GM18873 (cell line): ENCODE data around the gene COL6A5.

ENCODE experiments used
- ATAC-seq: cut with Tn5 transposase; IDR thresholded peaks from one replicate; pipeline ENCODE4 v1.9.1; 2021; ENCODE audit warnings: mild to moderate bottlenecking, moderate library complexity, moderate number of reproducible peaks; ENCODE audit not compliant: unreplicated experiment, low FRiP score

Gene COL6A5

GRCh38 chr3:130509008-130509407, 163.5 kb downstream of the COL6A5 start:
- ATAC-seq = no peak

- no peak for ATAC-seq
Measured at GRCh38 chr3:130514681-130515080, 169.2 kb downstream of the COL6A5 start.

DNA sequence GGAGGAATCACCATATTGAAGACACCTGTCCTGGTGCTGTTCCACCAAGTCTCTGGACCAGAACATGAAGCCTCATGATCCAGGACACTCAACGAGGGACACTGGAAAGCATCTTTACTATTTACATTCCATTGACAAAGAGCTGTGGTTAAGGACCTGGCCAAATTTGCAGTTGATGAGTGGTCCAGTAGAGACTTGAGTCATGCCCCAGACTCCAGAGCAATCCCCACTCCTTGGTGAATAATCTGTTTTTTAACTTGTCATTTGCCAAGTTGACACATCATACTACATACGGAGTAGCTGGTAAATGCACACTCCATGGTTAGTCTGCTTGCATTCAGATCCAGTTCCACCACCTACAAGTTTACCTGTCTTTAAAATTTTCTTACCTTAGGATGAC, 170.3 kb downstream of the COL6A5 start:
- ATAC-seq = no peak

GRCh38 chr3:130516645-130517512, 171.4 kb downstream of the COL6A5 start, which contains the start of gene COL6A6:
Gene COL6A6, plus strand, starts transcription at chr3:130517177. Its CDS starts 43,188 bp downstream, at chr3:130560365.
- no peak for ATAC-seq

GRCh38 chr3:130517602-130518001, 172.1 kb downstream of the COL6A5 start:
- no peak for ATAC-seq

DNA sequence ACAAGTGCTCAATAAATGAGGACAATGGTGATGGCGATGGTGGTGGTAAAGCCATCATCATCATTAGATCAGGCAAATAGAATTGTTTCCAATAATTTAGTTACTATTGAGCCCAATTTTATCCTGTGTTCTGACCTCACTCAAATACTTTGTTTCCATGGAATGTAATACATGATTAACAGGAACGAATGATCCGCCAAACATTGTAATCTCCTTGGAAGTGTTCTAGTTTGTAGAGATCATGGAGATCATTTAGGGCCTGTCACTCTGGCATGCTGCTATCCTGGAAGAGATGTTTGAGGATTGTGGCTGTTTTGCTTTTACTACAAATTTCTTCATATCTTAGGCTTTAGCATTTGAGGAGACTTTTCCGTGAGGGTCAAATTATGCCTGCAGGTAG, 174.3 kb downstream of the COL6A5 start:
- no peak for ATAC-seq

GRCh38 chr3:130522399-130522798, 176.9 kb downstream of the COL6A5 start:
- ATAC-seq = no peak

DNA sequence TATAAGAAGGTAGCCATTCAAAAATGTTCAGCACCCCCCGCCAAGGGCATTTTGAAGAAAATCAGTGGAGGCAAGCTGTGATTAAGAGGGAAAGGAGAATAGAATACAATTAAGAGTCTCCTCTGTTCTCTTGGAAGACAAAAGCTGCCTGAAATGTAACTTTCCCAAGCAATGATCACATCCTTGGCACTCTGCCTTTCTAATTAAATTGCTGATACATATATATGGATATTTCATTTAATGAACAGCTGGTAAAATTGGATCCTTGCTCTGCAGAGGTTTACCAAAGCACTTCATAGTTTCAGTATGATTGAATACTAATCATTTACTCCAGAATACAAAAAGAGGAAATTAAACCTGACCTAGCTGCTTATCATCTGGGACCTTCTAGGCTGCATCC, 182.0 kb downstream of the COL6A5 start:
- no peak for ATAC-seq

DNA sequence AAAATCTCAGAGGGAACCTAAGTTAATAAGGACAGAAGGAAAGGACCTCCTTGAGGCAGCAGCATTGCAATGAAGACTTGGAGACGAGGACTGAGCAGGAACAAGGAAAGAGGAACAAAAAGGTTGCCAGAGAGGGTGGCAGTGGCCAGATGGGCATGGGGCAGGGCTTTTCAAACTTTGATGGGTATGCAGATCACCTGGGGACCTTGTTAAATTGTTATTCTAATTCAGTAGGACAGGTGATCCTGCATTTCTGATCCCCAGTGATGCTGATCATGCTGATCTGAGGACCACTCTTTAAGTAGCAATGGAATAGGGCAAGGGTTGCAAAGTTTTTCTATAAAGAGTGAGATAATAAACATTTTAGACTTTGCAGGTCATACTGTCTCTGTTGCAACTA, 182.6 kb downstream of the COL6A5 start:
- ATAC-seq = no peak

GRCh38 chr3:130529486-130530215, 184.2 kb downstream of the COL6A5 start:
- ATAC-seq = no peak

- ATAC-seq = no peak
Measured at GRCh38 chr3:130533247-130533646, 187.8 kb downstream of the COL6A5 start.
